ENCODE measurements around the gene CCT6B.
"Not testable (repeated sequence)": the region's sequence is repeated elsewhere in the genome, so short reads cannot be mapped to it uniquely, and the experiment has no call there.

CCT6B gene

GRCh38 chr17:34979650-34980352 lies 18.5 kb upstream of the CCT6B start:
- DNase-seq (ENCODE audit: low read depth) = no peak

GRCh38 chr17:34979153-34979552 lies 17.9 kb upstream of the CCT6B start:
- no peak for DNase-seq (ENCODE audit: low read depth)

- DNase-seq (ENCODE audit: low read depth) = no peak
Observed at GRCh38 chr17:34974794-34975785, 13.8 kb upstream of the CCT6B start.

GRCh38 chr17:34974179-34974578 lies 12.9 kb upstream of the CCT6B start:
- no peak for DNase-seq (ENCODE audit: low read depth)

GRCh38 chr17:34958438-34958837 lies 2.8 kb downstream of the CCT6B start:
- no peak for DNase-seq (ENCODE audit: low read depth)

GRCh38 chr17:34950780-34951179 lies 10.5 kb downstream of the CCT6B start:
- not testable (repeated sequence) for DNase-seq (ENCODE audit: low read depth)

- DNase-seq (ENCODE audit: low read depth) = no peak
Observed at GRCh38 chr17:34930283-34930682, 31.0 kb downstream of the CCT6B start.

- DNase-seq (ENCODE audit: low read depth) = no peak
Observed at GRCh38 chr17:34926661-34927060, 34.6 kb downstream of the CCT6B start.

GRCh38 chr17:34920676-34921075 lies 40.6 kb downstream of the CCT6B start:
- no peak for DNase-seq (ENCODE audit: low read depth)

GRCh38 chr17:34917381-34917780 lies 43.9 kb downstream of the CCT6B start:
- DNase-seq (ENCODE audit: low read depth) = no peak

GRCh38 chr17:34916120-34916519 lies 45.1 kb downstream of the CCT6B start:
- no peak for DNase-seq (ENCODE audit: low read depth)

- no peak for DNase-seq (ENCODE audit: low read depth)
Observed at GRCh38 chr17:34913001-34913400, 48.3 kb downstream of the CCT6B start.

- no peak for DNase-seq (ENCODE audit: low read depth)
Observed at GRCh38 chr17:34909040-34909439, 52.2 kb downstream of the CCT6B start.

- no peak for DNase-seq (ENCODE audit: low read depth)
Observed at GRCh38 chr17:34902831-34903547, 58.3 kb downstream of the CCT6B start.

- DNase-seq (ENCODE audit: low read depth) = no peak
Observed at GRCh38 chr17:34899643-34900291, 61.5 kb downstream of the CCT6B start.

- no peak for DNase-seq (ENCODE audit: low read depth)
Observed at GRCh38 chr17:34895383-34895782, 65.9 kb downstream of the CCT6B start.

GRCh38 chr17:34894964-34895363 lies 66.3 kb downstream of the CCT6B start:
- no peak for DNase-seq (ENCODE audit: low read depth)

- no peak for DNase-seq (ENCODE audit: low read depth)
Observed at GRCh38 chr17:34892461-34893249, 68.6 kb downstream of the CCT6B start.

GRCh38 chr17:34886831-34887230 lies 74.4 kb downstream of the CCT6B start:
- no peak for DNase-seq (ENCODE audit: low read depth)

GRCh38 chr17:34885076-34885475 lies 76.2 kb downstream of the CCT6B start:
- no peak for DNase-seq (ENCODE audit: low read depth)

GRCh38 chr17:34884597-34884996 lies 76.7 kb downstream of the CCT6B start:
- no peak for DNase-seq (ENCODE audit: low read depth)

All from activated T-helper 1 cell treated with Interleukin-2 at 50 U/mL for 16 hours (primary cell).